H54 (cell line): ENCODE measurements around the gene ITGBL1.

Source experiments
- DNase-seq: peaks from one replicate; pipeline ENCODE4 v3.0.0; 2011; ENCODE audit warnings: low spot score, mixed read lengths; ENCODE audit not compliant: insufficient read length
- FAIRE-seq: peaks from 3 replicates; lab custom pipeline; 2011; peaks lifted over from hg19 to GRCh38; lab: Jason Lieb, UNC
- POLR2A ChIP-seq: IDR thresholded peaks from 2 replicates; pipeline ENCODE4 v1.6.1; 2011; ENCODE audit warnings: low read depth, mild to moderate bottlenecking, low read length

Gene ITGBL1

GRCh38 chr13:101425623-101426022, 26.9 kb upstream of the ITGBL1 start:
- FAIRE-seq: peak; percentile 57
- DNase-seq: no peak
- no peak for TF ChIP-seq POLR2A

- DNase-seq: no peak
- peak; percentile 94 for FAIRE-seq
- TF ChIP-seq POLR2A: no peak
Measured at GRCh38 chr13:101429733-101430132, 22.7 kb upstream of the ITGBL1 start.

GRCh38 chr13:101433895-101434294, 18.6 kb upstream of the ITGBL1 start:
- FAIRE-seq (peak; percentile 93), DNase-seq (no peak)
- no peak for TF ChIP-seq POLR2A

- DNase-seq (no peak), FAIRE-seq (no peak)
- TF ChIP-seq POLR2A: no peak
Measured at GRCh38 chr13:101434486-101434885, 18.0 kb upstream of the ITGBL1 start.

- FAIRE-seq: peak; percentile 97
- TF ChIP-seq POLR2A: no peak
- no peak for DNase-seq
Measured at GRCh38 chr13:101447852-101448251, 4.6 kb upstream of the ITGBL1 start.

- TF ChIP-seq POLR2A: no peak
- DNase-seq (peak; percentile 64), FAIRE-seq (peak; percentile 100)
Measured at GRCh38 chr13:101449790-101450748, 2.4 kb upstream of the ITGBL1 start.

GRCh38 chr13:101450749-101451130, 1.7 kb upstream of the ITGBL1 start:
- FAIRE-seq (no peak), DNase-seq (no peak)
- no peak for TF ChIP-seq POLR2A

GRCh38 chr13:101451641-101452040, 834 bp upstream of the ITGBL1 start:
- no peak for FAIRE-seq
- TF ChIP-seq POLR2A: no peak
- no peak for DNase-seq

- TF ChIP-seq POLR2A: no peak
- DNase-seq (no peak), FAIRE-seq (no peak)
Measured at GRCh38 chr13:101453784-101454201, 1.3 kb downstream of the ITGBL1 start.

GRCh38 chr13:101454767-101455166, 2.3 kb downstream of the ITGBL1 start:
- DNase-seq (no peak), FAIRE-seq (peak; percentile 98)
- no peak for TF ChIP-seq POLR2A

GRCh38 chr13:101455863-101456262, 3.4 kb downstream of the ITGBL1 start:
- peak; percentile 100 for FAIRE-seq
- no peak for TF ChIP-seq POLR2A
- peak; percentile 69 for DNase-seq

GRCh38 chr13:101457176-101457575, 4.7 kb downstream of the ITGBL1 start:
- DNase-seq (no peak), FAIRE-seq (peak; percentile 83)
- no peak for TF ChIP-seq POLR2A

GRCh38 chr13:101465877-101466276, 13.4 kb downstream of the ITGBL1 start:
- DNase-seq: no peak
- peak; percentile 98 for FAIRE-seq
- TF ChIP-seq POLR2A: no peak

GRCh38 chr13:101467415-101467814, 14.9 kb downstream of the ITGBL1 start:
- FAIRE-seq (no peak), DNase-seq (no peak)
- TF ChIP-seq POLR2A: no peak

- FAIRE-seq (peak; percentile 100), DNase-seq (peak; percentile 44)
- TF ChIP-seq POLR2A: no peak
Measured at GRCh38 chr13:101473458-101473857, 21.0 kb downstream of the ITGBL1 start.
